Endothelial cell of umbilical vein (primary cell): ENCODE measurements around the gene CCRL2. TPM values are rescaled to one million over a fixed set of nuclear protein-coding genes. Genes with fewer than 3 reads are reported as not detected.

ENCODE experiments used
- BruUV-seq: library from RNA; stranded (reverse); fragments of 400-500 nt; replicated peaks from 2 replicates; lab custom pipeline; 2021; lab: Mats Ljungman, UMichigan
- CTCF ChIA-PET: fragments of 300-600, 350-600 bp; sonication (Branson Sonifier 250); formaldehyde crosslinking; loops from one replicate; lab custom pipeline; 2021; ENCODE audit warnings: antibody characterized with exemption, inconsistent platforms; lab: Charles Lee
- POLR2A ChIA-PET: fragments of 300-600, 350-600 bp; sonication (Branson Sonifier 250); formaldehyde crosslinking; loops from one replicate; lab custom pipeline; 2021; ENCODE audit warnings: antibody characterized with exemption, inconsistent platforms; lab: Charles Lee
- DNase-seq: peaks from one replicate; pipeline ENCODE4 v3.0.0-alpha.2; 2011; ENCODE audit warnings: low read depth, low spot score
- FAIRE-seq: peaks from 2 replicates; lab custom pipeline; 2011; peaks lifted over from hg19 to GRCh38; lab: Jason Lieb, UNC
- H2AFZ ChIP-seq: 2 replicates; pipeline ENCODE4 v1.6.0; 2012; ENCODE audit warnings: low read depth, low read length, control low read depth, inconsistent platforms
- H3K27ac ChIP-seq: 2 replicates; pipeline ENCODE4 v1.5.1; 2011; ENCODE audit warnings: low read depth, mild to moderate bottlenecking, control low read depth, low read length, moderate library complexity; ENCODE audit not compliant: insufficient read depth
- H3K27me3 ChIP-seq, 2 experiments: 2 replicates each; pipeline versions ENCODE4 v1.6.0 to v1.6.1; 2011; ENCODE audit warnings: low read length in 2 of 2, mixed read lengths in 1 of 2; ENCODE audit not compliant: control insufficient read depth in 2 of 2, insufficient read depth in 2 of 2
- H3K36me3 ChIP-seq, 2 experiments: 2 replicates in 1 of 2; 3 replicates in 1 of 2; pipeline ENCODE4 v1.5.1; 2011; ENCODE audit warnings: low read length in 2 of 2, mild to moderate bottlenecking in 1 of 2, moderate library complexity in 1 of 2; ENCODE audit not compliant: control insufficient read depth in 2 of 2, insufficient read depth in 2 of 2; ENCODE audit errors: extremely low read depth in 1 of 2
- H3K4me1 ChIP-seq: 3 replicates; pipeline ENCODE4 v1.5.1; 2011; ENCODE audit warnings: mild to moderate bottlenecking, low read length; ENCODE audit not compliant: control insufficient read depth, insufficient read depth; ENCODE audit errors: extremely low read depth
- H3K4me2 ChIP-seq: 2 replicates; pipeline ENCODE4 v1.6.1; 2011; ENCODE audit warnings: low read length, control low read depth, mixed read lengths; ENCODE audit not compliant: insufficient read depth
- H3K4me3 ChIP-seq, 3 experiments: fragments of 200-600 bp in 1 of 3; sonication (generic), shearing (Covaris generic) in 1 of 3; replicated peaks in 1 of 3; 2 replicates each; pipeline ENCODE4 v1.5.1; 2011 to 2016; ENCODE audit warnings: control low read depth in 3 of 3, low read length in 3 of 3, mild to moderate bottlenecking in 2 of 3, inconsistent platforms in 1 of 3, low read depth in 1 of 3, moderate library complexity in 1 of 3; ENCODE audit not compliant: insufficient read depth in 1 of 3
- H3K79me2 ChIP-seq: 2 replicates; pipeline ENCODE4 v1.6.0; 2012; ENCODE audit warnings: low read length, inconsistent platforms; ENCODE audit not compliant: control insufficient read depth, insufficient read depth
- H3K9ac ChIP-seq: replicated peaks from 2 replicates; pipeline ENCODE3; 2011; ENCODE audit warnings: low read length, control low read depth; ENCODE audit not compliant: insufficient read depth; ENCODE audit errors: extremely low read depth
- H3K9me1 ChIP-seq: replicated peaks from 3 replicates; pipeline ENCODE4 v1.6.0; 2011; ENCODE audit warnings: mild to moderate bottlenecking, low read length; ENCODE audit not compliant: control insufficient read depth, insufficient read depth; ENCODE audit errors: extremely low read depth
- H3K9me3 ChIP-seq: replicated peaks from 2 replicates; pipeline ENCODE4 v1.5.1; 2012; ENCODE audit warnings: low read length, inconsistent platforms; ENCODE audit not compliant: control insufficient read depth, insufficient read depth
- H4K20me1 ChIP-seq: replicated peaks from 2 replicates; pipeline ENCODE3; 2011; ENCODE audit warnings: mild to moderate bottlenecking, low read length; ENCODE audit not compliant: control insufficient read depth, insufficient read depth; ENCODE audit errors: extremely low read depth
- EZH2 ChIP-seq: IDR thresholded peaks from 2 replicates; pipeline ENCODE4 v1.6.1; 2012; ENCODE audit warnings: borderline replicate concordance, low read depth, mild to moderate bottlenecking, moderate library complexity, low read length, inconsistent platforms; ENCODE audit not compliant: severe bottlenecking
- FOS ChIP-seq: IDR thresholded peaks from 2 replicates; pipeline ENCODE4 v1.6.1; 2011; ENCODE audit warnings: mild to moderate bottlenecking, low read length, moderate library complexity, borderline replicate concordance; ENCODE audit not compliant: insufficient read depth
- GATA2 ChIP-seq: IDR thresholded peaks from 2 replicates; pipeline ENCODE4 v1.7.0; 2011; ENCODE audit warnings: low read depth, mild to moderate bottlenecking, moderate library complexity, mixed read lengths, low read length; ENCODE audit not compliant: insufficient read length, insufficient read depth
- JUN ChIP-seq: IDR thresholded peaks from 2 replicates; pipeline ENCODE4 v1.6.1; 2011; ENCODE audit warnings: borderline replicate concordance, low read depth; ENCODE audit not compliant: insufficient read length, insufficient read depth
- MAX ChIP-seq: IDR thresholded peaks from 2 replicates; pipeline ENCODE4 v1.6.1; 2011; ENCODE audit not compliant: insufficient read depth, insufficient read length
- MYC ChIP-seq: IDR thresholded peaks from one replicate; pipeline ENCODE4 v1.6.1; 2011; ENCODE audit warnings: mild to moderate bottlenecking, low read depth, low read length
- POLR2A ChIP-seq: IDR thresholded peaks from 2 replicates; pipeline ENCODE4 v1.6.1; 2012; ENCODE audit warnings: low read depth, mild to moderate bottlenecking, control low read depth, low read length
- POLR2AphosphoS5 ChIP-seq: IDR thresholded peaks from 2 replicates; pipeline ENCODE4 v1.6.1; 2012; ENCODE audit warnings: low read depth, mild to moderate bottlenecking, control low read depth, low read length, moderate library complexity; ENCODE audit not compliant: insufficient read depth
- dilution Hi-C: fragments of 300-500 bp; cut with MboI; formaldehyde crosslinking; loops from one replicate; pipeline ENCODE4 v1.15.0; 2019; ENCODE audit warnings: low sequenced_read_pairs; ENCODE audit not compliant: extremely low pct_ligation_motif_present
- intact Hi-C: fragments of 100-400 bp; cut with micrococcal nuclease; formaldehyde crosslinking; loops from one replicate; pipeline ENCODE4 v1.10.0; 2022
- polyA plus RNA-seq, 4 experiments: library from polyadenylated mRNA; depleted of rRNA in 3 of 4; stranded (reverse) in 3 of 4; unstranded in 1 of 4; fragments of >200 nt; gene quantifications; 2 replicates each; pipeline versions ENCODE4 v1.2.1 to v1.2.3, GENCODE V29; 2011 to 2012; ENCODE audit warnings: missing spikeins in 1 of 4
- total RNA-seq: library from RNA; stranded (reverse); gene quantifications from 2 replicates; pipeline ENCODE4 v1.2.3, GENCODE V29; 2021
- TF ChIP-seq, protein P1 (sequence below), 2 donors: IDR thresholded peaks; 1 replicate in 1 of 2; 2 replicates in 1 of 2; pipeline ENCODE4 v1.5.1; 2011; ENCODE audit warnings: low read length in 2 of 2, mild to moderate bottlenecking in 2 of 2, moderate library complexity in 2 of 2, control low read depth in 1 of 2, inconsistent platforms in 1 of 2, low read depth in 1 of 2; ENCODE audit not compliant: insufficient read depth in 1 of 2; ENCODE audit errors: extremely low read depth in 1 of 2

CCRL2 gene
- total and polyA plus RNA-seq, 2 donors (not counting 3 experiments of a cell fraction or from before 2014, with no cell fraction given) = 6.4 to 6.6 TPM

- CTCF ChIA-PET = interaction anchor here (1.2 to 3.8 kb wide), 5 partner anchors 11 to 124 kb away, joined by 3 to 13 read pairs (median 4); no protein-coding TSS in a partner anchor
- dilution Hi-C loops = no loop called here
- FAIRE-seq = no peak
Measured at GRCh38 chr3:46400000-46400734, 6.9 kb upstream of the CCRL2 start.

More at GRCh38 chr3:46400000-46400734, 6.9 kb upstream of the CCRL2 start:
- Histone ChIP-seq H3K4me3 (no peak overlapping the region), H3K27ac (no peak overlapping the region), H3K36me3 (no peaks in the 10 kb centered on the region), H3K9ac (no peak overlapping the region), H3K9me1 (no peaks in the 10 kb centered on the region), H3K27me3 (no peaks in the 10 kb centered on the region), H3K4me1 (peaks cover 15% of the 10 kb centered on the region), H3K9me3 (no peaks in the 10 kb centered on the region), H4K20me1 (no peaks in the 10 kb centered on the region), H3K79me2 (no peaks in the 10 kb centered on the region), H2AFZ (no peak overlapping the region), H3K4me2 (no peak overlapping the region)
- peak; percentile 19 for DNase-seq
- POLR2A ChIA-PET = no interaction called here
- no peak for TF ChIP-seq POLR2A
- TF ChIP-seq FOS = no peak
- TF ChIP-seq, protein P1, sequence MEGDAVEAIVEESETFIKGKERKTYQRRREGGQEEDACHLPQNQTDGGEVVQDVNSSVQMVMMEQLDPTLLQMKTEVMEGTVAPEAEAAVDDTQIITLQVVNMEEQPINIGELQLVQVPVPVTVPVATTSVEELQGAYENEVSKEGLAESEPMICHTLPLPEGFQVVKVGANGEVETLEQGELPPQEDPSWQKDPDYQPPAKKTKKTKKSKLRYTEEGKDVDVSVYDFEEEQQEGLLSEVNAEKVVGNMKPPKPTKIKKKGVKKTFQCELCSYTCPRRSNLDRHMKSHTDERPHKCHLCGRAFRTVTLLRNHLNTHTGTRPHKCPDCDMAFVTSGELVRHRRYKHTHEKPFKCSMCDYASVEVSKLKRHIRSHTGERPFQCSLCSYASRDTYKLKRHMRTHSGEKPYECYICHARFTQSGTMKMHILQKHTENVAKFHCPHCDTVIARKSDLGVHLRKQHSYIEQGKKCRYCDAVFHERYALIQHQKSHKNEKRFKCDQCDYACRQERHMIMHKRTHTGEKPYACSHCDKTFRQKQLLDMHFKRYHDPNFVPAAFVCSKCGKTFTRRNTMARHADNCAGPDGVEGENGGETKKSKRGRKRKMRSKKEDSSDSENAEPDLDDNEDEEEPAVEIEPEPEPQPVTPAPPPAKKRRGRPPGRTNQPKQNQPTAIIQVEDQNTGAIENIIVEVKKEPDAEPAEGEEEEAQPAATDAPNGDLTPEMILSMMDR (IDR thresholded peaks at IDR 0.05; ENCODE audit: extremely low read depth in 1 of 2, insufficient read depth in 1 of 2, low read depth in 1 of 2, low read length in 2 of 2) = no peak
- TF ChIP-seq POLR2AphosphoS5 = no peak
- no peak for TF ChIP-seq MAX
- TF ChIP-seq EZH2 = no peak
- no peak for TF ChIP-seq GATA2
- TF ChIP-seq JUN = no peak
- TF ChIP-seq MYC = no peak
- BruUV-seq = no TSS peak
- intact Hi-C loops = no loop called here
